ENCODE results near the gene TACSTD2.
A peak's percentile ranks its signal among the peaks of the same experiment; 100 is the strongest.
"Not testable (repeated sequence)": the region's sequence is repeated elsewhere in the genome, so short reads cannot be mapped to it uniquely, and the experiment has no call there.

The TACSTD2 gene

DNA sequence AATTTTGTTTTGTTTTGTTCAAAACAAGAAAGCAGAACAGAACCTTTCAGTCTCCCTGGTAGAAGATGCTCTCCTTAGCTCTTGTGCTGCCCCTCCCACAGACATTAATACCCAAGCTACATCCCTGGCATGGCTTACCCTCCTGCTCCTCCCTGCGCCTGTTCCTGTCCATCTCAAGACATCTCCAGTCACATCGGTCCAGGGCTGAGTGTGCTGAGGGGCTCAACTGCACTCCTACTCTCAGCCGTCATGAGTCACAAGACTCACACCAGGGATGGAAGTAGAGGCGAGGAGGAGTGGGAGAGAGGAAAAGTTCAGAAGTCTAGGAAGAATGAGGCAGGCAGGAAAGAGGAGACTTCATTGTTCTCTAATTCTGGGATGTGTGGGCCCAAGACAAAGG is 9.2 kb upstream of the TACSTD2 start:
- DNase-seq, result no peak

DNA sequence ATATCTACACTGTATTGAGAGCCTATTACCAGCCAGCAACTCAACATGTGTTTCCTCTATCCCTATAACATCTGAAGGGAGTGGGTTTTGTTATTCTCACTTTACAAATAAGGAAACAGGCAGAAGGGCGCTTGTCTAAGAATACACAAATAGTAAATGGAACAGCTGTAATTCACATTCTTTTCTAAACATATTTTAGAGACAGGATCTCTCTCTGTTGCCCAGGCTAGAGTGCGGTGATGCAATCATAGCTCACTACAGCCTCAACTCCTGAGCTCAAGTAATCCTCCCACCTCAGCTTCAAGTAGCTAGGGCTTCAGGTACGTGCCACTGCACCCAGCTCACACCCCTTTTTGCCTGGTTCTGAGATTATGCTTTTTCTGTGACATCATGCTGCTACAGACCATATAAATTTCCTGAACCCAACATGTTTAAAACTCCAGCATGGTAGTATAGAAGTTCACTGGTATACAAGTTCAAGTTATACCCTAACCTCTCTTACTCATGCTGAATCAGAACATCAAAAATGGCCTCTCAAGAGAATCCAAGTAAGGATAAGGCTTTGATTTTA is 8.6 kb upstream of the TACSTD2 start:
- DNase-seq, result no peak

DNA sequence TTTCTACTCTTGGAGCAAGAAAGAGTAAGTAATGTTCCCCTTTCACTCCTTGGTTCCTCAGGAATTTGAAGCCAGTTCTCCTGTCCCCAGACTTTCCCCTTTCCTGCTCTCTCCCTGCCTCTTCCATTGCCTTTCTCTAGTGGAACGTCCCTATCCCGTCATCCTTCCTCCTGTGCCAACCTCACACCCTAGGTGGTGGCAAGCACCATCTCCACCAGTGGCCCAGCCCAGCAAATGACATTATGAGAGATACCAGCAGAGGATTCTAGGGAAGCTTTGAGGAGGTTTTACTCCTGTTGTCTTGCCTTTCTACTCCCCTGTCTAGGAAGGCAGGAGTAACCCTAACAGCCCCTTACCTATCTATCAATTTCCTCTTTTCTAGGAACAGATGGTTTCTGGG is 8.1 kb upstream of the TACSTD2 start:
- DNase-seq, result no peak

DNA sequence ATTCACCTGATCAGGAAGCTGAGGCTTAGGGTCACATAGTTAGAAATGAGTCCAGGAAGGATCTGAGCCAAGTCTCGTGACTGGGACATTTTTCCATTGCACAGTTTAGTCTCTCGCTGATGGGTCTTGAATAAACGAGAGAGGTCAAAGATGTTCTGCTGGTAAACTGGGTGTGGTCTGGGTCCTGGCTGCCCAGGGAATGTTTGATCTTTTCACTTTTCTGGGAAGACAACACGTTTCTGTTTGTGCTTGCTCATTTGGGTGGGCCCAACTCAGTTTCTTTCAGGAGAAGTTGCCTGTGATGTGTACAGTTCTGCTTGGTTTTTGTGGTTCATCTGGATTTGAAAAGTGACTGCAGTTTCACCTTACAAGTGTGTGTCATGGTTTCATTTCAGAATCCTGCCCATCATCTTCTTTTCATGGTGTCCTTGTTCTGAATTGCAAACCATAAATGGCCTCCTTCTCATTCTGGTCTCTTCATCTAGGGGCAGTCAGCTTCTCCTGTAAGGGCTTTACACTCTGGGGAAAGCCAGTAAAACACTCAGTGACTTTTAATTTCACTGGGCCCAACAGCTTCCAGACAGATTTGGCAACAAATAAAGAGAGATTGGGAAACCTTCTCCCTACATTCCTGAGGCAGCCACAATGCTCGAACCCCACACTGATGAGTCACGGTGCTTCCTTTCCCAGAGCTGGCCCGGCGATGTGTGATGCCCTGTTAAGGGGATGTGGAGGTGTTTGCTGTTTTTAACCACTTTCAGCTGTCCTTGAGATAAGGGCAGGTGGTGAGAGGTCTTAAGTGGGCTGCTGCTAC is 7.2 kb upstream of the TACSTD2 start:
- no peak for DNase-seq

DNA sequence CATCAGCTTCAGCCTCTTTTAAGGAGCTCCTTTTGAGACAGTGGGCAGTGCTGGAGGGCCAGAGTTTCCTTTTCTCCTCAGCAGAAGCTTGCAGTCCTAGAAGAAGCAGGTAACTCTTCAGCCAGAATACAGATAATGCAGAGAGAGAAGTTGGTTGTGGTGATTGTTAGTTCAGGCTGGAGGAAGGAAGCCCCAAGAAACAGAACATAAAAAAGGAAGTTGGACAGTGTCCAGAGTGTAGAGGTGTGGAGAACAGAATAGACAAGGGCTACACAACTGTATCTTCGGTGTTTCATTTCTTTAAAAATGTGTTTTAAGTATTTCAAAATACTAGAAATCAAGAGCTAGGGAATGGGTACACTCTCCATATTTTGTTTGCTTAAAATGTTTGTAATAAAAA is 6.4 kb upstream of the TACSTD2 start:
- no peak for DNase-seq

DNA sequence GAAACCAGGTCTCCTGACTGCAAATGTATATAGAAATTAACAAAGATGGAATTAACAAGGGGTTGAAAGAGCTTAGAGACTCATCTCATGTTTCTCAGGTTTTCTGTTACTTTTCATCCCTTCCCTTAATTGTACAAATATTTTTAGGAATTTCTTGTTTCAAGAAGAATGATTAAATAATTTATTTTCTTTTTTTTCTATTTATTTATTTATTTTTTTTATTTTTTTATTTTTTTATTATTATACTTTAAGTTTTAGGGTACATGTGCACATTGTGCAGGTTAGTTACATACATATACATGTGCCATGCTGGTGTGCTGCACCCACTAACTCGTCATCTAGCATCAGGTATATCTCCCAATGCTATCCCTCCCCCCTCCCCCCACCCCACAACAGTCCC is 5.1 kb upstream of the TACSTD2 start:
- DNase-seq, result not testable (repeated sequence)

DNA sequence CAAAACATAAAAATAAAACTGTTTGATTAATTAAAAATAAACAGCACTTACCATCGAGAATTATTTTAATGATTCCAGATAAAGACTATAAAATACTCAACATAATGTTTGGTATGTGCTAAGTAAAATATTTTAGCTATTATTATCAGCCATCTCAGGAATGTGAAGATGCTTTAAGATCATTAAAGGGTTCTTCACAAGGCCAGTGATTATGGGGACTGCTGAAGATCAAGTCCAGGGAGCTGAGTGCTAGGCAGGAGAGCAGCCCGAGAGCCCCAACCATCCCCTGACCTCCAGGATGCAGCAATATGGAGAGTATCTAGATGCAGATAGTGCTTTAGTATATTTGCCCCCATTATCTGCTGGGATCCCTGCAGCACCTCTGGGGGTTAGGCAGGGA is 4.6 kb upstream of the TACSTD2 start:
- no peak for DNase-seq

DNA sequence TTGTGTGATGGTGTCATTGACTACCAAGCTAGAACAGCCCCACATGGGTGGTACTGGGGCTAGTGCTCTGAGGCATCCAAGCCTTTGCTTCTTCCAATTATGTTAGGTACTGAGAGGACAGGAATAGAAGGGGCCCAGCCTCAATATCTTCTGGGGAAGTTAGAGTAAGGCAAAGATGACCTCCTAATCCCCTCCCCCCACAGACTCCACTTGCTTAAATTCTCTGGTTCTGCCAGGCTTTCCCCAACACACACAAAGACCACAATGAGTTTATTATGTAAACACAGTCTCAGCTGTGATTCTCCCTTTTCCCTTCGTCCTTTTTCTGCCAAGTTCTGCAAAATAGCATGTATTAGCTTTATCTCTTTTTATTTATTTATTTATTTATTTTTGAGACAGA is 3.1 kb upstream of the TACSTD2 start:
- no peak for DNase-seq

DNA sequence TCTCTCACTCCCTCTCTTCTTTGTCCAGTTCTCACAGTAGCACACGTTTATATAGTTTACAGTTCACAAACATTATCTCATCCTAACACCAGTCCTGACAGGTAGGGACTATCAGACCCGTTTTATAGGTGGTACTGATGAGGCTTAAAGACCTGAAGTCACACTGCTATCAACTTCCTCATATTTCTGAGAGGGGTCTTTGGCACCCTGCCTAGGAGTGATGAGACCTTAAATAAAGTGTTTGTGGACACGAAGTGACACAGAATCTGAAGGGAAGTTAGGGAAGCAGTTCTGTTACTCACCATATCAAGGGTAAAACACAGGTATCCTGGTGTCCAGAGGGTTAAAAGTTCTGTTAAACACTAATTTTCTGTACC is 590 bp upstream of the TACSTD2 start:
- DNase-seq, result no peak

DNA sequence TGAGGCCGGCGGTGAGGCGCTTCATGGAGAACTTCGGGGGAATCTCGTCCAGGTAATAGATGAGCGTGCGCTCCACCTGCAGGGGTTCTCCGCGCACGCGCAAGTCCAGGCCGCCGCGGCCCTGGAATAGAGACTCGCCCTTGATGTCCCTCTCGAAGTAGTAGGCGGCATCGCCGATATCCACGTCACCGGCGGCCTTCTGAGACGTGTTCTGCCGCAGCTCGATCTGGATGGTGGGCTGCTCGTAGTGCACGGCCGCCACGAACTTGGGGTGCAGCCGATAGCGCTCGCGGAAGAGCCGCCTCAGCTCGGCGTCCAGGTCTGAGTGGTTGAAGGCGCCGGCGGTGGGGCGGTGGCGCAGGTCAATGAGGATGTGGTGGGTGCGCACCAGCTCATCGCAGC is 726 bp downstream of the TACSTD2 start:
- DNase-seq, result no peak

DNA sequence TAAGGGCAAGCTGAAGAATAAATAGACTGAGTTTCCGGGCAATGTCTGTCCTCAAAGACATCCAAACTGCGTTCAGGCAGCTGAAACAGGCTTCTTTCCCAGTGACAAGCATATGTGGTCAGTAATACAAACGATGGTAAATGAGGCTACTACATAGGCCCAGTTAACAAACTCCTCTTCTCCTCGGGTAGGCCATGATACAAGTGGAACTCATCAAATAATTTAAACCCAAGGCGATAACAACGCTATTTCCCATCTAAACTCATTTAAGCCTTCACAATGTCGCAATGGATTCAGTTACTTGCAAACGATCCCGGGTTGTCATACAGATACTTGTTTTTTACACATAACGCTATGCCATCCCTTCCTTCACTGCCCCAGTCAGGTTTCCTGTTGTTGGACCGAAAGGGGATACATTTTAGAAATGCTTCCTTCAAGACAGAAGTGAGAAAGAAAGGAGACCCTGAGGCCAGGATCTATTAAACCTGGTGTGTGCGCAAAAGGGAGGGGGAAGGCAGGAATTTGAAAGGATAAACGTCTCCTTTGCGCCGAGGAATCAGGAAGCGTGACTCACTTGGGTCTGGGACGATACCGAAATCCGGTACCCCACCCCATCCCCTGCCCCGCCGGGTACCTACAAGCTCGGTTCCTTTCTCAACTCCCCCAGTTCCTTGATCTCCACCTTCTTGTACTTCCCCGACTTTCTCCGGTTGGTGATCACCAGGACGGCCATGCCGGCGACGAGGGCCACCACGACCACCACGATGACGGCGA is 1.3 kb downstream of the TACSTD2 start:
- DNase-seq, result no peak

DNA sequence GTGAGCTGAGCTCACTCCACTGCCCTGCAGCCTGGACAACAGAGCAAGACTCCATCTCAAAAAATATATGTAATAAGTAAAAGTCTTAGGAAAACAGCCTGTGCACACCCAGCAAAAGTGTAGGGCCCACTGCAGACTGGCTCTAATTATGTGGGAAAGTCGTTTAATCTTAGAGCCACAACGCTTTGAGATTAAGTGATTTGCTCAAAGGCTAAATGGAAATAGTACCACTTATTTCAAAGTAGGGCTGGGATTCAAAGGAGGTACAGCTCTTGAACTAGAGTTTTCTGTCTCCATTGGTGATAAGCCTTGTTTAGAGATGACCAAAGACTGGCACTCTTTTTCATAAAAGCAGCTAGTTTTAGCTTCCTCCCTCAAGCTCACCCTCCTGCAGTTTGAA is 2.2 kb downstream of the TACSTD2 start:
- no peak for DNase-seq

DNA sequence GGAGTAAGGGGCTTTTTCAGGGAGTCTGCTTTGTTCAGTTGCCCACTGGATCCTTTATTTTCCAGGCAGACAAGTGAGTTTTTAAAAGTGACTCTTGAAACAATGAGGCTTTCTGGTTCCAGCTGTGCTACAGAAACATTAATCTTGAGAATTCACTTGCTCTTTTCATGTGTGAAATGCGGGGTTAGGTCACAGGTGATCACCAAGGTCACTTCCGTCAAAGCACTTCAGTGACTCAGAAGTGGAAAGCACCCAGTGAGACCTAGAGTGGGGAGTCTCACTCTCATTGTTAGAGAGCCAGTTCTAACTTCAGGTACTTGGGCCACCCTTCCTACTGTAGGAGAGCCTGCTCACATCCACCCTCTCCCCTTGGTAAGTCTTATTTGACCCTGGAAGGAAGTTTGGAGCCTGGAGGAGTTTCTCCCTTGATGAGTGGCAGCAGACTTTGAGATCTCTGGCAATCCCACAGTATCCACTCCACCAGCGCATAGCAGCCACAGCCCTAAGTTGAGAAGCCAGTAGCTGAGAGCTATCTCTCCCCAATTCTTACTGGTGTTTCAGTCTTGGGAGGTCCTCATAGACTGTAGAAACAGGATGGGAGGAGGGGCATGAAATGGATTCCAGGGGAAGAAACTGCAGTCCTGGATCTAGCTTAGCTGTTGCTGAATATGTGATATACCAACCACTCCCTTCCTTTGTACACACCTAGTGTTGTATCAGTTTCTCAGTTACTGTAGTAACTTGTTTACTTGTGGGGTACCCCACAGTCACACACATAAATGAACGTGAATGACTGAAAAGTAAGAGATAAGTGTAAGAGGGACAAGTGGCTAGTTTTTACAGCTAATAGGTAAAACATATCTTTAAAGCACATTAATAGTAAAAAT is 3.1 kb downstream of the TACSTD2 start:
- peak; percentile 16 for DNase-seq

DNA sequence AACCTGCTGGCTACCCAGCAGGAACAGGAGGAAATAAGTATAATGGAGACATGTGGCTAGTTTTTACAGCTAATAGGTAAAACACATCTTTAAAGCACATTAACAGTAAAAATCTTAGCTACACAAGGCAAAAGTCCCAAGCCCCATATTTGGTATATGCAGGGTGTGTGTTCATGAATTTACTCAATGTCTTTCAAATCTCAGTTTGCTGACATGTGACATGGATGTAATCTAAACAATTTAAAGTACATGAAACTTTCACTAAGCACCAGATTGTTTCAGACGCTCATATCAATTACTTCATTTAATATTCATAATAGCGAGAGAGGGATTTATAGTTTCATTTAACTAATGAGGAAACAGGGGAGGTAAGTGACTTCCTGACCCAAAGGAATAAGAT is 3.9 kb downstream of the TACSTD2 start:
- DNase-seq, result no peak

DNA sequence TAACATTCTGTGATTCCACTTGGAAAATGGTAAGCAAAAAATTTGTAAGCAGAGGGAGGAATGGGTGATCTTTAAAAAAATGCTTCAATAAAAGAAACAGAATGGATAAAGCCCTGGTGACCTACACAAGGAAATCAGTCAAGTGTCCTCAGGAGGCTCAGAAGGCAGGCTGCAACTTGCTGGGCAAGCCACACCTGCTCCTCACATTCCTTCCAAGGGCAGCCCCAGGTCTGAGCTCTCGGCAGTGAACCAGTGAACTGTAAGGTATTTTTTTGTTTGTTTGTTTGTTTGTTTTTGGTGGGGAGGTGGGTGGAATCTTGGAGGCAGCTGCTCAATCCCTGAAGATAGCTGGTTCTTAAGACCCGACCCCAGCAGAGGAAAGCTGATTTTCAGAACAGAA is 4.4 kb downstream of the TACSTD2 start:
- no peak for DNase-seq

DNA sequence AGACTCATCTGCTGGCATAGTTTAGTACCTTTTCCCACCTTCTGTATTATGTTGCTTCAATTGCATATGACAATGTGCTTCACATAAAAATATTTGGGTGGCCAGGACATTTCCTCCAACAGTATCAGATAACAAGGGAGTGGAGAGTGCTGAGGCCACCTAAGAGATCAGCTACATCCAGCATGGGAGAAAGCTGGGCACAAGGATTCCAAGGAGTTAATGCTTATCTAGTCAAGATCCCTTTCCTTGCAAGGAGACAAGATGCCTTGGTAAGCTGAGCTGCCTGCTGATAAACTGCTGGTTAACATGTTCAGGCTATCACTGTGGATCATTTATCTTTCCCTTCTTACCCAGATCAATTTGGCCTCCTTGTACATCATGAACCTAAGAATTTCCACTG is 5.4 kb downstream of the TACSTD2 start:
- no peak for DNase-seq

DNA sequence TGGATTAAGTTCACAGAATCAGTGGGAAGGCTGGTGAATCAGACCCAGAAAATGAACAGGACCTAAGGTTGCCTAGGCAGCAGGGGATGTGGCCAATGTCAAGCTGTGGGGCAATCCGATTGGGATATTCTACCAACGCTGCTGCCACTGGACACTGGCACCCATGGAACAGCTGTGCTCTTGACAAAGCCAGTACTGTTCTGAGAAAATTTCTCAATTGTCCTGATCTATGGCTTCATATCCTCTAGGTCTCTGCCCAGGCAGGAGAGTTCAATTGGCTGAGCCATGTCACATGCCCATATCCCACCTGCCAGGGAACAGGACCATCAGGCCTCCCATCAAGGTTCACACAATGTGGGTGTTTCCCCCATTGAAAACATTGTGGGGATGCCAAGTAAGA is 6.2 kb downstream of the TACSTD2 start:
- no peak for DNase-seq

DNA sequence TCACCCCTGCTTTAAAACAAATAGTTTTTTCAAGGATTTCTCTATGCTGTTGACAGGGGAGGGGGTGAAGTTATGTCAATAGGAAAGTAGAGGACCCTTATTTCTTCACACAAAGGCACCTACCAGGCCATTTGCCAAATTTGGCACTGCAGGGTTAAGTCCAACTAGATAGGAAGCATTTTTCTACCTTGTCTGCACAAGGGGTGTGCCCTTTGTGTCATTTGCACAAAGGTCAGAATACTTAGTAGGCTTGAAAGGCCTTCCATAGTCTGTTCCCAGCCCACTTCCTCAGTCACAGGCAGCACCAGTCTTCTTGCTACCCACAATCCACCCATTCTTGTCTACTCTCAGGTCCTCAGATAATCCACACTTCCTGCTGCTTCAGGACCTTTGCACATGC is 7.0 kb downstream of the TACSTD2 start:
- no peak for DNase-seq

DNA sequence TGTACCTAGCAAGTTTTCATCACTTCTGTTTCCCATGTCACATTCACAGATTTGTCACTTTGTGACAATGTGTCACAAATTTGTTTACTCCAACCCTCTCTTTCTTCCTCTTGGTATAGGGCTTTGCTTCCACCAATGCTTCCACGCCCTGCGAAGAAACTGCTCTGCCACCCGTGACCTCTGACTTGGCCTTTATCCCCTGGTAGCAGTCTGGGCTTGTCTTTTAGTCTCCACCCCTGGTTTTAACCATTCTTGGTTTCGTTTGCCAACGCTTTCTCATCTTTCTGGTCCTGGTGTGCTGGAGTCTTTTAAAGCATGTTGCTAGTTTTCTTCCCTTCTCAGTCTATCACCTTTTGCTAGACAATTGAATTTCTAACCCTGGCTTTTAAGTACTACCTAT is 8.1 kb downstream of the TACSTD2 start:
- no peak for DNase-seq

DNA sequence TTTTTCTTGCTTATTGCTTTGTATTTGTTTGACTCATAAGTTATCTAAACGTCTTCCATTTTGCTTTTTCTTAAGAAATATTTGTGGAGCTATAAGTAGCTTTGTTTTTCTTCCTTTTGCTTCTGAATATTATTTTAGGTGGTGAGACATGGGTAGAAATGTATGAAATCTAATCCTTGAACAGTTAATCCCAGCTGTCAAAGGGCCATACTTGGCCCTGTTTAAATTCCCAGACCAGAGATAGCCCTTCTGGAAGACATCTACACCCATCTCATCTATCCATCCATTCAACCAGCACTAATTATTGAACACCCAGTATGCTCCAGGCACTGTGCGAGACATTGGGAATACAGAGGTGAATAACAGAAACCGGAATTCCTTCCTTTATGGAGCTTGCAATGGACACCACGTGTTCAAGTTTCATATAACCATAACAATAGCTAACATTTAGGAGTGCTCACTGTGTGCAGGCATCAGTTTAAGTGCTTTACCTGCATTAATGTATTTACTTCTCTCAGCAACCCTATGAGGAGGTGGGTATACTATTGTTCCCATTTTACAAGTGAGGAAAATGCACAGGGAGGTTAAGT is 8.7 kb downstream of the TACSTD2 start:
- no peak for DNase-seq

DNA sequence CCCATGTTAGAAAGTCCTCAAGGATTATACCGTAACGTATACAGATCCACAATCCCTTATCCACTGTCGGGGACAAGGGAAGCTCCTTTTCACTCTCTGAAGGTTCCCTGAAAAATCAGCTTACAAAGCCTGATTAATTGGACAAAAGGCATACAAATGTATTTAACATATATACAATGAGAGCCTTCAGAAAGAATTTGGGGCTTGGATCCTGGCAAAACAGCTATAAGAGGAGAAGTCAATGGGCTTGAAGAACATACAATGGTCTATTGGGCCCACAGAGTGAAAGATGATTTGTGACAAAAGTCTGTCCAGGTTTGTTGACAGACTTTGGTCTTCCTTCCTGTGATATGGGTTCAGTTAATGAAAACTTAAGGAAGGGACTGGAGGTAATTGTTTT is 10.7 kb downstream of the TACSTD2 start:
- DNase-seq, result no peak

DNA sequence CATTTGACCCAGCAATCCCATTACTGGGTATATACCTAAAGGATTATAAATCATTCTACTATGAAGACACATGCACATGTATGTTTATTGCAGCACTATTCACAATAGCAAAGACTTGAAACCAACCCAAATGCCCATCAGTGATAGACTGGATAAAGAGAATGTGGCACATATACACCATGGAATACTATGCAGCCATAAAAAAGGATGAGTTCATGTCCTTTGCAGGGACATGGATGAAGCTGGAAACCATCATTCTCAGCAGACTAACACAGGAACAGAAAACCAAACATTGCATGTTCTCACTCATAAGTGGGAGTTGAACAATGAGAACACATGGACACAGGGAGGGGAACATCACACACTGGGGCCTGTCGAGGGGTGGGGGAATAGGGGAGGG is 13.3 kb downstream of the TACSTD2 start:
- not testable (repeated sequence) for DNase-seq

DNA sequence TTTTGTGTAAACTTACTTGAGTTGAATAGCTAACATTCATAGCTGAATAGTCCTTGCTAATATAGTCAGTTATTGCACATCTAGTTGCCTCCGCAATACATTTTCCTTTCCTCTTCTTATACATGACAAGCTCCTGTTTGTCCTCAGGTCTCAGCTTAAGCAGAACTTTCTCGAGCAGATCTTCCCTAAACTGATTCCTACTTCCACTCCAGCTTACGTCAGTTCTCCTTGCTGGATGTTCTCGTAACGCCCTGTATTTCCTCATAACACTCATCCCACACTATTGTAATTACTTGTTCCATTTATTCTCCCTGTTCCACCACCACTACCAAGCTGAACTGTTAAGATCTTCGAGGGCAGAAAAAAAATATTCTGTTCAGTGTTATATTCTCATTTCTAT is 15.4 kb downstream of the TACSTD2 start:
- DNase-seq, result no peak
